Type B pancreatic cell (in vitro differentiated cells): ENCODE data around the gene WDFY1. TPM values are rescaled to one million over a fixed set of nuclear protein-coding genes. Genes with fewer than 3 reads are reported as not detected.

ENCODE experiments used
- DNase-seq: peaks from one replicate; pipeline ENCODE4 v3.0.0; 2021; ENCODE audit warnings: mixed read lengths; ENCODE audit not compliant: unreplicated experiment; ENCODE audit errors: extremely low spot score
- H3K27ac Mint-ChIP-seq: 2 replicates; pipeline ENCODE4 v1.8.0; 2021; ENCODE audit warnings: mild to moderate bottlenecking, mixed read lengths
- H3K27me3 Mint-ChIP-seq: 2 replicates; pipeline ENCODE4 v1.8.0; 2021; ENCODE audit warnings: mixed read lengths
- H3K36me3 Mint-ChIP-seq: 2 replicates; pipeline ENCODE4 v1.8.0; 2021; ENCODE audit warnings: mixed read lengths
- H3K4me1 Mint-ChIP-seq: one replicate; pipeline ENCODE4 v1.8.0; 2021; ENCODE audit warnings: mixed read lengths; ENCODE audit not compliant: unreplicated experiment
- H3K4me3 Mint-ChIP-seq: 2 replicates; pipeline ENCODE4 v1.8.0; 2021; ENCODE audit warnings: mild to moderate bottlenecking, mixed read lengths
- H3K9me3 Mint-ChIP-seq: 2 replicates; pipeline ENCODE4 v1.8.0; 2021; ENCODE audit warnings: mixed read lengths
- total RNA-seq: library from RNA; stranded (reverse); gene quantifications from 2 replicates; pipeline ENCODE4 v1.2.1, GENCODE V29; 2021; ENCODE audit warnings: low replicate concordance
- TF ChIP-seq, protein P1 (sequence below): fragments of 200-600 bp; sonication (generic); conservative IDR thresholded peaks from 2 replicates; pipeline ENCODE4 v1.5.0; 2021; ENCODE audit warnings: antibody characterized with exemption, mild to moderate bottlenecking

The WDFY1 gene
- total RNA-seq, 1 donor from 2014 or later: 45.5 TPM

DNA sequence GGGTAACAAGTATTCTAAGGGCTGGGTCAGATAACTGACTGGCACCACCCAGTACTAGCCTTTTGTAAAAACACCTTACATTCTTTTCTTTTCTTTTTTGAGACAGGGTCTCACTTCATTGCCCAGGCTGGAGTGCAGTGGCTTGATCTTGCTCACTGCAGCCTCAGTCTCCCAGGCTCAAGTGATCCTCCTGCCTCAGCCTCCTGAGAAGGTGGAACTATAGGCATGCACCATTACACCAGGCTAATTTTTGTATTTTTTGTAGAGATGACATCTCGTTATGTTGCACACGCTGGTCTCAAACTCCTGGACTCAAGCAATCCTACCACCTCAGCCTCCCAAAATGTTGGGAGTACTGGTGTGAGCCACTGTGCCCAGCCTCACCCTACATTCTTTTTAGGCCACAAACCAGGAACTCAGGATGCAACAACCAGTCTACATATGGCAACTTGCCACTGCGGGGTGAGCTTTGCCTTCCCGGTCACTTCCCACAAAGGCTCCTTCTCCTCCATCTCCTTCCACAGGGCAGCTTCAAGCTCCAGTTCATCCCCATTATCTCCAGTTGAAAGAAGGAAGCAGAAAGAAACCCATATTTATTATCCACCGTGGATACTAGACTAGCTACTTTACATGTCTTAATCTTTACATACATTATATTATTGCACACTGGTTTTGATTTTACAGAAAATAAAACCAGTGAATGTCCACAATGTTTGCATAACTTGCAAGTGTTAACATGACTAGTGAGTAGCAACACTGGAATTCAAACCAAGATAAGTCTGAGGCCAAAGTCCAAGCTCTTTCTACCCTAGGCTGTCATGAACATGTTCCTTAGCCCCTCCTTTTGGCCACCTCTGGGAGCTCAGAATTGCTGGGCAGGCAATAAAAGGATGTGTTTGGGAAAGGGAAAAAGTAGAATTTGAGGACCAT lies 84.1 kb downstream of the WDFY1 start:
- DNase-seq: no peak
- H3K4me3 Mint-ChIP-seq: peak overlapping the region; percentile 22
- H3K36me3 Mint-ChIP-seq: no peaks in the 10 kb centered on the region
- H3K4me1 Mint-ChIP-seq: peaks cover 5% of the 10 kb centered on the region
- peak overlapping the region; percentile 88 for H3K27ac Mint-ChIP-seq
- H3K27me3 Mint-ChIP-seq: no peaks in the 10 kb centered on the region
- H3K9me3 Mint-ChIP-seq: no peaks in the 10 kb centered on the region
- TF ChIP-seq, protein P1, sequence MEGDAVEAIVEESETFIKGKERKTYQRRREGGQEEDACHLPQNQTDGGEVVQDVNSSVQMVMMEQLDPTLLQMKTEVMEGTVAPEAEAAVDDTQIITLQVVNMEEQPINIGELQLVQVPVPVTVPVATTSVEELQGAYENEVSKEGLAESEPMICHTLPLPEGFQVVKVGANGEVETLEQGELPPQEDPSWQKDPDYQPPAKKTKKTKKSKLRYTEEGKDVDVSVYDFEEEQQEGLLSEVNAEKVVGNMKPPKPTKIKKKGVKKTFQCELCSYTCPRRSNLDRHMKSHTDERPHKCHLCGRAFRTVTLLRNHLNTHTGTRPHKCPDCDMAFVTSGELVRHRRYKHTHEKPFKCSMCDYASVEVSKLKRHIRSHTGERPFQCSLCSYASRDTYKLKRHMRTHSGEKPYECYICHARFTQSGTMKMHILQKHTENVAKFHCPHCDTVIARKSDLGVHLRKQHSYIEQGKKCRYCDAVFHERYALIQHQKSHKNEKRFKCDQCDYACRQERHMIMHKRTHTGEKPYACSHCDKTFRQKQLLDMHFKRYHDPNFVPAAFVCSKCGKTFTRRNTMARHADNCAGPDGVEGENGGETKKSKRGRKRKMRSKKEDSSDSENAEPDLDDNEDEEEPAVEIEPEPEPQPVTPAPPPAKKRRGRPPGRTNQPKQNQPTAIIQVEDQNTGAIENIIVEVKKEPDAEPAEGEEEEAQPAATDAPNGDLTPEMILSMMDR: no peak

GRCh38 chr2:223859070-223859469 lies 86.1 kb downstream of the WDFY1 start:
- TF ChIP-seq, protein P1: no peak
- Mint-ChIP-seq H3K27ac (no peak overlapping the region), H3K36me3 (no peaks in the 10 kb centered on the region), H3K9me3 (no peaks in the 10 kb centered on the region), H3K4me1 (peaks cover 5% of the 10 kb centered on the region), H3K4me3 (no peak overlapping the region), H3K27me3 (no peaks in the 10 kb centered on the region)
- no peak for DNase-seq

DNA sequence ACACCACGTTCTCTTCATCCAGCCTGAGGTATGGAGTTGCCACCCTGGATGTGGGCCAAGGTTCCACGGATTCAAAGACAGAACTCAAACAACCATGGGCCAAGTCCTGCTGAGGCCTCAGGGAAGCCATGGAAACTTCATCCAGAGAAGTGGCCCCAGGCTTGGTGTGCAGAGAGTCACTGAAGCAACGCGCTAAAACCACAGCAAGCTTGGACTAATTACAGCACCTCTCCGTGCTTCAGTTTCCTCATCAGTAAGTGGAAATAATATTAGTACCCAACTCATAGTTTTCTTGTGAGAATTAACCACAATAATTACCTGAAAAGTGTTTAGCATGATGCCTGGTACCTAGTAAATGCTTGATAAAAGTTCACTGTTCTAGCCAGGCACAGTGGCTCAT lies 88.6 kb downstream of the WDFY1 start:
- Mint-ChIP-seq H3K27me3 (no peaks in the 10 kb centered on the region), H3K9me3 (no peaks in the 10 kb centered on the region), H3K36me3 (no peaks in the 10 kb centered on the region), H3K4me1 (peaks cover 5% of the 10 kb centered on the region), H3K27ac (no peak overlapping the region), H3K4me3 (no peak overlapping the region)
- no peak for DNase-seq
- TF ChIP-seq, protein P1: no peak

- Mint-ChIP-seq H3K36me3 (peaks cover 4% of the 10 kb centered on the region), H3K4me1 (peaks cover under 1% of the 10 kb centered on the region)
Observed at GRCh38 chr2:223856021-223856420, 89.1 kb downstream of the WDFY1 start.

DNA sequence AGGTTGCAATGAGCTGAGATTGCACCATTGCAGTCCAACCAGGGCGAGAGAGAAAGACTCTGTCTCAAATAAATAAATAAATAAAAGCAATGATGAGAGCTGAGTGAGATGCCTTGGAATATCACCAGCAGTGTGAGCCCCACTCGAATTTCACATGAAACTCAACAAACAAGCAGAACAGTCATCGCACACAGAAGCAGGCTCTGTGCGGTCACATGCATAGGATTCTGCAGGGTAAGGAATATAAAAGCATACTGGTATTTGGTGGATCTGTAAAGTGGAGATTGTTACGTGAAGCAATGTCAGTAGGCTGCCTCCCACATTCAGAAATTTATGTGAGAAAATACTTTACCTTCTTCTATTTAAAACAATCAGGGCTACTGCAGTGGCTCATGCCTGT lies 89.7 kb downstream of the WDFY1 start:
- no peaks in the 10 kb centered on the region for H3K4me1 Mint-ChIP-seq
- DNase-seq: no peak
- no peaks in the 10 kb centered on the region for H3K27me3 Mint-ChIP-seq
- peaks cover 7% of the 10 kb centered on the region for H3K36me3 Mint-ChIP-seq
- H3K4me3 Mint-ChIP-seq: no peak overlapping the region
- H3K9me3 Mint-ChIP-seq: peaks cover 3% of the 10 kb centered on the region
- TF ChIP-seq, protein P1: no peak
- no peak overlapping the region for H3K27ac Mint-ChIP-seq

More at GRCh38 chr2:223856021-223856420, 89.1 kb downstream of the WDFY1 start:
- Mint-ChIP-seq H3K27ac (no peak overlapping the region), H3K9me3 (peaks cover 3% of the 10 kb centered on the region), H3K27me3 (no peaks in the 10 kb centered on the region), H3K4me3 (no peak overlapping the region)
- DNase-seq: no peak
- TF ChIP-seq, protein P1: no peak
